Mesenteric fat pad (tissue), 1 donor: ENCODE data around the gene HECTD2. TPM values are rescaled to one million over a fixed set of nuclear protein-coding genes. Genes with fewer than 3 reads are reported as not detected.

Experiments
- total RNA-seq: library from RNA; stranded (reverse); fragmentation: NEBNext Ultra II Directional; extraction: Animal tissue kit (Norgen Biotek cat#: 25700); gene quantifications from one replicate; pipeline ENCODE4 v1.2.1, GENCODE V29; 2021
- donor health status: DM: yes; HTN: yes; CAD: no.

Gene HECTD2
- total RNA-seq, 1 donor from 2014 or later: 10.5 TPM

Other genes starting within 250 kb of the HECTD2 start
- 38.6 TPM for gene PCGF5, start 189.7 kb upstream of the HECTD2 start, total RNA-seq
- 3.0 TPM for gene PPP1R3C, start 222.7 kb downstream of the HECTD2 start, total RNA-seq